Erythroblast (primary cell): ENCODE results near the gene ARMH2.

Experiments
- DNase-seq, 2 experiments: peaks; one replicate each; lab custom pipeline; 2025; lab: John Stamatoyannopoulos, UW
- GATA1 ChIP-seq: IDR thresholded peaks from 2 replicates; pipeline ENCODE4 v1.6.1; 2011; ENCODE audit warnings: low read depth, mild to moderate bottlenecking, control low read depth, low read length, moderate library complexity
- POLR2A ChIP-seq: IDR thresholded peaks from 2 replicates; pipeline ENCODE4 v1.6.1; 2011; ENCODE audit warnings: mild to moderate bottlenecking, low read length

Gene ARMH2

DNA sequence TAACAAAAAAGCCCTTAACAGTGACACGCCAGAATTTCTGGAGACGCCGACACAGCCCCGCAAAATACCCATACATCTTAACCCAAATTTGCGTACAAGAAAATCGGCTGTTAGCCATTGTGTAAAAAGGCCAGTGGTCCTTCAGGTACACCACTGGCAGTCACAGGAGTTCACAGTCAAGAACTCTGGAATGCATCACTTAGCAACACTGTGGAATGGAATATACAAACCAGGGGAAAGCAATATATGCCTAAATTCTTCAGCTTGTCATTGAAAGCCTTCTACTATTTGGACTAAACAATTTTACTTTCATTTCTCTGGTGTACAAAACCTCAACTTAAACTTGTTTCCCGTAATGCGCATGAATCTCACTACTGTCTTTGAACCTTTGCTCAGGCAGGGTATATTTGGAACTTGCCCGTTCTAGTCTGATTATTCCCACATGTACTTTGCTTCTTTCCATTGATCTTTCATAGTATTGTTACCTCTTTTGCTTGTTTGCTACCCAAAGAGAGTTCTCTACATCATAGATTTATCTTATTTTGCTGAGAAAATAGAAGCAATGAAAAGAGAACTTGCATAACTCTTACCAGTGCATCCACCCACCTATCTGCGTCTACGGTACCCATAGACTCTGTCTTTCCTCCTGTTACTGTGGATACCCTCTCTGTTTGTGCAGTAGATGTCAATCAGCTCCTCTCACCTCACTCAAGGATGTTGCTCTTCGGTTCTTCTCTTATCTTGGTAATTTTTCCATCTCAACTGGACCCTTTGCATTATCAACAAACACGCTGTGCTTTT is at the start of gene ARMH2:
TSS of gene ARMH2 (minus strand) at position 178 of the 801 bp plus-strand sequence. CDS start at position 118, 60 bp downstream.
- TF ChIP-seq POLR2A, result no peak
- TF ChIP-seq GATA1, result no peak
- DNase-seq, result no peak

- DNase-seq, result no peak
- no peak for TF ChIP-seq POLR2A
- TF ChIP-seq GATA1, result no peak
Measured at GRCh38 chr6:24848461-24848860, 49.7 kb upstream of the ARMH2 start.

DNA sequence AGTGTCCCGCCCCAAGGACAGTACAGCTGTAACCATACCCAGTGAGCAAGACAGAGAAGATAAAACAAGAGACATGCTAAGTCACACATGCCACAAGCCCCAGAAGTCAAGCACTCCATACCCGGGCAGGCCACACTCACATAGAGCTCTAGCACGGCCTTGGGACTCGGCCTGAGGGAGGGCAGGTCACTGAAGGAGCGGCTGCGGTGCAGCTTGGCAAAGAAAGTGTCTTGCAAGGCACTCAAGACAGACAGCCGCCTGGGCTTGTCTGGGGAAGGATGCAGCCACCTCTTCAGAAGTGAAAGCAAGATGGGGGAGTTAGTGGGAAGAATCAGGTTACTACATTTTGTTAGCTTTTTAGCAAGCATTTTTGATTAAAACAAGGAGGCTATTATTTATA is 48.7 kb upstream of the ARMH2 start:
- TF ChIP-seq POLR2A, result no peak
- TF ChIP-seq GATA1, result no peak
- no peak for DNase-seq

DNA sequence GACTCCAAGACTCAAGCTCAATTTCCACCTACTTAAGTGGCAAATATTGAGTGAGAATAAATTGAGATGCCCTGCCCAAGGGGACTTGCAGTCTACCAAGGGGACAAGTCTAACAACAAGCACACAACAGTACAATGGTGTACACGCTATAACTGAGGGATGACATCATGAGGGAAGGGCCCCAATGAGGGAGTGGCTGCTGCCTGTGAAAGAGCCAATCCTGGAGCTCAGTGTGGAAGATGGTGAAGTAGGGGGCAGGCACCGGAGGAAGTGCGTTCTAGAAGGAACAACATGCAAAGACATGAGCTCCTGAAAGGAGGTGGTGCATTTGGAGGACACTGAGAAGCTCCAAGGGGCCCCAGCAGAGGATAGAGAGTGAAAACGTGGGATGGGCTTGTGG is 46.9 kb upstream of the ARMH2 start:
- no peak for DNase-seq
- TF ChIP-seq POLR2A, result no peak
- no peak for TF ChIP-seq GATA1

DNA sequence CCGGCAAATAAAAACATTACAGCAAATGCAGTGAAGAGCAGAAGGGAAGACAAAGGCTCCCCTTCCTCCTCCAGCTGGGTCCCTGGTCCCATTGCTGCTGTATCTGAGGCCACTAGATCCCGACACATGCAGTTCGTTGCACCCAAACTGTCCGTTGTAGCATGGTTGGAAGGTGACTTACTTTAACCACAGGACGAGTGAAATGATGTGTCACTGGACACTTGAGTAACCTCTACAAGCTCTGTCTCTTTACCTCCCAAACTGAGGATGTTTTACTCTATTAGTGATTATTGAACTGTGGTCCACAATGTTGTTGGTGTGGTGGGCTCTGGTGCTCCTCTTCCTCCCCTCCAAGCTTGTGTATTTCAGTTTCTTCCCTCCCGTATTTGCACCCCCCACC is 46.2 kb upstream of the ARMH2 start:
- TF ChIP-seq POLR2A (no peak), GATA1 (no peak)
- no peak for DNase-seq

DNA sequence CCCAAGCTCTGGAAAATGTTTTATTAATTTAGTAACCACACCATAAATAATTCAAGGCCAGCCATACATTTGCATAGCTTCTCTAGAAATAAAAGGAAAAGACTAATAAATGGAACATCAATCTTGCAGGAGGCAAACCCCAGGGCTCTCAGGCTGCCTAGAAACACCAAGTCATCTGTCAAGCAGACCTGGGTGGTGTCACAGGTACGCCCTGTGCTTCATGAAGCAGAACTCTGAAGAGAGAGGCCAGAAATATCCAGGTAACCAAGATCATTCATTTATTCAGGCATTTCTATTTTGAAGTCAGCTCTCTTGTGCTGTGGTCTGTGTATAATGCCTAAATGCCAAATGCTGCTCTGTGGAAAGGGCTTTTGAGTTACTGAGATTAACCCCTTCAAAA is 45.3 kb upstream of the ARMH2 start:
- TF ChIP-seq GATA1 (no peak), POLR2A (no peak)
- no peak for DNase-seq

GRCh38 chr6:24840187-24840586 is 41.5 kb upstream of the ARMH2 start:
- DNase-seq, result no peak
- TF ChIP-seq POLR2A, result no peak
- TF ChIP-seq GATA1, result no peak

GRCh38 chr6:24838994-24839393 is 40.3 kb upstream of the ARMH2 start:
- TF ChIP-seq GATA1 (no peak), POLR2A (no peak)
- DNase-seq, result no peak

GRCh38 chr6:24838081-24838480 is 39.4 kb upstream of the ARMH2 start:
- TF ChIP-seq GATA1 (no peak), POLR2A (no peak)
- DNase-seq, result no peak

- TF ChIP-seq GATA1, result no peak
- TF ChIP-seq POLR2A, result no peak
- DNase-seq, result no peak
Measured at GRCh38 chr6:24836109-24836508, 37.4 kb upstream of the ARMH2 start.

GRCh38 chr6:24833711-24834386 is 35.1 kb upstream of the ARMH2 start:
- no peak for DNase-seq
- no peak for TF ChIP-seq POLR2A

DNA sequence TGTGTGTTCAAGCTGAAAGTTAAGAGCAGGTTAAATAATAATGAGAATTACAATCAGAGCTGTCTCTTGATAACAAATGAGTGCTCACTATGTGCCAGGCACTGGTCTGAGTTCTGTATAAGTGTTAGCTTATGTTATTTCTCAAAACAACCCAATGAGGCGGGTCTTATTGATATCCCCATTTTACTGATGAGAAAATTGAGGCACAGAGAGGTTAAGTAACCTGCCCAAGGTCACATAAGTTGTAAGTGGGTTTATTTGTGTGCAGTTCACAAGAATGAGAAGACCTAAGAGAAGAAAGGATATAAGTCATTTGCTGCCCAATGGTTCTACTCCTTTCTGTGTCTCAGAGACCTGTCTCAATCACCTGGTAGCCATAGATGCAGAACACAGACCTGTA is 34.1 kb upstream of the ARMH2 start:
- no peak for DNase-seq
- no peak for TF ChIP-seq GATA1
- no peak for TF ChIP-seq POLR2A

DNA sequence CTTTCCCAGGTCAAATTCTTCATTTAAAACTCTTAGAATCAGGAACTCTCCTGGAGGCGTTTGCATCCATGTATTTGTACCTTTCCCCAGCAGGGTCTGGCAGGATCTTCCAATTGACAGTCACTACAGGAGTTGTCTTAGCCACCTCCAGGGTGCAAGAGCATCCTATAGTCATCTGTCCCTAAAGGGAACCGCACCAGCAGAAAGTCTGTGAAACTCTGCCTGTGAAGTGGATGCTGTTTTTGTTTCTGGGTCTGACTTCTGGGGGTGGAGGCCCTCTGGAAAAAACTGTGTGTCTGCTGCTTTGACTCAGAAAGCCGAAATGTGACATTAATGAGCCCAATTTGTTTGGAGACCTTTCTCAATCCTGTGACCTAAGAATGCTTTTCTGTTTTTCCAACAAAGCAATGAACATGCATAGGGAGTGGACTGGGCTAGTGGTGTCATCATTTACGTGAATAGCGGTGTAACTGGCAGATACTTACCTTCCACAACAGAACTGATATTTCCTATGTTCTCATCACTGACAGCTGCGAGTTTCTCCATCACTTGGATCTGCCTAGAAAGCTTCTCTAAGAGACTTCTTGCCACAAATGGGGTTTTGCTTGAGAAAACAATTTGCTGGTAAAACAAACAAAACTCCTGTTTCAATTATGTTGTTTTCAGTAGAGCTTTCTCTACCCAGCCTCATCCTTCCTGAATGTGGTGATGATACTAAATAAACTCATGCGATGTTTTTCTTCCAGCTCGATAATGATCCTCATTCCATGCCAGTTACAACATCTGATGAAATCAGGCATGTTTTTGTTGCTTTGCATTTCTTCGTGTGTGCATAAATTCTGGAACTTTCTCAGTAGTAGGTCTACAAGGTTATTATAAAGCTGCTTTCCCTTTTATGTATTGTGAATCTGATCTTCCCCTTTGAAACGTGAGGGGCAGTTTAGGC is 33.3 kb upstream of the ARMH2 start:
- no peak for DNase-seq
- TF ChIP-seq POLR2A, result no peak
- no peak for TF ChIP-seq GATA1
